Stimulated activated CD8-positive, alpha-beta memory T cell treated with anti-CD3 and anti-CD28 coated beads, Interleukin-4, amount 100 ng/mL, for 24 hours (primary cell): ENCODE data around the gene RASAL2.

Source experiments
- DNase-seq: peaks from one replicate; pipeline ENCODE4 v3.0.0-alpha.2; 2020; ENCODE audit warnings: low read depth

RASAL2 gene

GRCh38 chr1:178393370-178393769 is 299.5 kb downstream of the RASAL2 start:
- DNase-seq, result no peak

DNA sequence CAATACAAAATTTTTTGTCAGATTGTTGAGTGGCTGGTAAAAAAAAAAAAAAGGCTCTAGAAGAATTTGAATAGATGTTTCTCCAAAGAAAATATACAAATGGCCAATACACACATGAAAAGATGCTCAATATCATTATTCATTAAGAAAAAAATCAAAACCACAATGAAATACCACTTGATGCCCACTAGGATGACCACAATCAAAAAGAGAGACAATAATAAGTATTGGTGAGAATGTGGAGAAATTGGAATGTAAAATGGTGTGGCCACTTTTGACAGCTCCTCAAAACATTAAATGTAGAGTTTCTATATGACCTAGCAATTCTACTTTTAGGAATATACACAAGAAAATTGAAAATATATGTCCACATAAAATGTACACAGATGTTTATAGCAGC is 302.9 kb downstream of the RASAL2 start:
- no peak for DNase-seq

DNA sequence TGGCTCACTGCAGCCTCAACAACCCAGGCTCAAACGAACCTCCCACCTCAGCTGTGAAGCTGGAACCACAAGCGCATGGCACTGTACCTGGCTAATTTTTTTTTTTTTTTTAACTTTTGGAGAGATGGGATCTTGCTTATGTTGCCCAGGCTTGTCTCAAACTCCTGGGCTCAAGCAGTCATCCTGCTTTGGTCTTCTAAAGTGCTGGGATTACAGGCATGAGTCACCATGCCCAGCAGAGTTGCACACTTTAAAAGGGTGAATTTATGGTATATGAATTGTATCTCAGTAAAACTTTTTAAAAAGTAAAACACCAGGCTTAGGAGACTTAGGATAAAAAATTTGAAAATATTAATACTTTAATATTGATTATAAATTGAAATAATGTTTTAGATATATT is 303.8 kb downstream of the RASAL2 start:
- DNase-seq, result no peak

GRCh38 chr1:178399177-178399728 is 305.3 kb downstream of the RASAL2 start:
- no peak for DNase-seq

- no peak for DNase-seq
These were observed 311.2 kb downstream of the RASAL2 start for GRCh38 chr1:178405137-178405536.

- DNase-seq, result no peak
These were observed 313.3 kb downstream of the RASAL2 start for GRCh38 chr1:178407215-178407614.

DNA sequence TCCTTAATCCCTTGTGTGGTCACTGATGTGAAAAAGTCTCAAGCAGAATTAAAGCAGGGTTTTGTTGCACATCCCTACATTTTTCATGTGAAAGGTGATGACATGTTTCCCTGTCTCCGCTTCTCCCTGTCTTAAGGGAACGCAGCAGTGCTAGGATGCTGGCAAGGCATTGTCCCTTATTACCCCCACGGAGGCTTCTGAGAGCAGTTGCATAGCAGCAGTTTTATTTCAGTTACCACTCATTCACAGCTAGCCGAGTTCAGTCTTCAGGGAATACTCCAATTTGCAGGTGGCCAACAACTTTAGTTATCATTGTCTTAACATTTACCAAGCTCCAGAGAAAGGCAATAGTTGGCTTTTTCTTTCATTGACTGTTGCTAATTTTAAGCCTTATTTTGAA is 313.8 kb downstream of the RASAL2 start:
- DNase-seq, result no peak

DNA sequence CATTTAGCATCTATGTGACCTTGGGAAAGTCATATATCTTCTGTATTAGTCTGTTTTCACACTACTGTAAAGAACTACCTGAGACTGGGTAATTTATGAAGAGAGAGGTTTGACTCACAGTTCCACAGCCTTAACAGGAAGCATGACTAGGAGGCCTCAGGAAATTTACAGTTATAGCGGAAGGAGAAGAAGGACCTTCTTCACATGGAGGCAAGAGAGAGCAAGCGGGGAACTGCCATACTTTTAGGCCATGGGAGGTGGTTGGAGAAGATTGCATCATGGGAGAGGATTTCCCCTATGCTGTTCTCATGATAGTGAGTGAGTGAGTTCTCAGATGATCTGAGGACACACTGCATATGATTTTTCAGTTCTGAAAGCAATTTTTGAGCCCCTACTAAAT is 315.0 kb downstream of the RASAL2 start:
- DNase-seq, result no peak

DNA sequence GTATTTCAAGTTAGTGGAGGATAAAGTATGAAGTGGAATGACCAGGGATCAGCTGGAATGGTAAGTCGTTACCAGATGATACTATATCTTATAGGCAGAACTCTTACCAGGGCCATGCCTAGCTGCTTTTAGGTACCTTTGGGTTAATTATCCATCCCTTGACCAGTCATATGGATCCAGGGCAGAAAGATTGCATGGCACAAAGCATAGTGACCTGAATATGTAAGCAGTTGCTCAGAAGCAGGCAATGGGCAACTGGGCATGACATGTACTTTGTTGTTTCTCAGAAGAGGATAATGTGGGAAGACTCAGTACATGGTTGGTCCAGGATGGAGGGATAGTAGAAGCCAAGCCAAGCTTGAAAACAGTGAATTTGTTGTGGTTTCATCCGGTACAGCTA is 315.6 kb downstream of the RASAL2 start:
- DNase-seq, result no peak

- DNase-seq, result no peak
These were observed 318.0 kb downstream of the RASAL2 start for GRCh38 chr1:178411756-178412399.

DNA sequence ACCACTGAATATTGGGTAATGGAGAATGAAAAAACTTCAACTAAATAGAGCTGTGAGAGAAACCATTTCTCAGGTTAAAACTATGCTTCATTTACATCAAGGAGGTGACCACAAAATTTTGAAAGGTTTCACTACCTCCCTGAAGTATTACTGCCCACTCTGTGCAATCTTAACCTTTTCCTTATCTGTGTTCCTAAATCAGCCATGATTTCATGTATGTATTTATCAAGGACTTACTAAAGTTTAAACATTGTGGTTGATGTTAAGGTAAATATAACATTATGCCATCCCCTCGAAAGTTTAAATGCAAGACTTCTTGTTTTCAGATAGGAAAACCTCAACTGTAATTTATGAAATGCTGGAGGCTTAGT is 318.5 kb downstream of the RASAL2 start:
- no peak for DNase-seq

DNA sequence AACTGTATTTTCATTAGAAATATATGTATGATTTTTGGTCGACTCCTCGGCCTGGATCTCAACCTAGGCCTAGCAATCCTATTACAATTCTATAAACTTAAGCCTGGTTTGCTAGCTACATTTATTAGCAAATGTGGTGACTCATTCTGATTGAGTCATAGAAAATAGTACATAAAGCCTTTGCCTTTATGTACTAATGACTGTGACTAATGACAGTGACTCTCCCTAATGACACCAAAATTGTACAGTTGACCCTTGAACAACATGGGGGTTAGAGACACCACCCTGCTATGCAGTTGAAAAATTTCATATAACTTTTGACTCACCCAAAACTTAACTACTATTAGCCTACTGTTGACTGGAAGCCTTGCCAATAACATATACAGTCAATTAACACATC is 324.0 kb downstream of the RASAL2 start:
- no peak for DNase-seq

DNA sequence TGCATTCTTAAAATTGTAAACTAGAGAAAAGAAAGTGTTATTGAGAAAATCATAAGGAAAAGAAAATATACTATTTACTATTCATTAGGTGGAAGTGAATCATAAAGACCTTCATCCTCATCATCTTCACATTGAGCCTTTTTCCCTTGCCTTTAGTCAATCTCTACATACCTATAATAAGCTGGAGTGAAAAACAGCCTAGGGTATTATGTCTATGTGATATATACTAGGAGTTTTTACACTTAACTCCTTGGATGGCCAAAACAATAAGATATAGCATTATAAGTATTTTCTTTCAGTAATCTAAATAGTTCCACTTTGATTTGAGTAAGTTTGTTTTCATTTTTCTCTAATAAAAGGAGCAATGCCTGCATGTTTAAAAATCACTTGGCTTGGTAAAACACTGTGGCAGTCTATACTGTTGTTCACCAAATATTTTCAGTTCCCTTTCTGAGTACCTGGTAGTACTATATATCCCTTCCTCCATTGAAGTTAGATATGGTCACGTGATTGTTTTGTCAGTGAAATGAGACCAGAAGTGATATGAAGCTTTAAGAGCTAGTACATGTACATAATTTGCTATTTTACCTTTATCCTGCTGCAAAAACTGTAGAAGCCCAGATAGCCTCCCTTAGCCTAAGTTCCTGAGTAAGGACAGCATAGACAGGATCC is 324.5 kb downstream of the RASAL2 start:
- no peak for DNase-seq

GRCh38 chr1:178434360-178434759 is 340.5 kb downstream of the RASAL2 start:
- DNase-seq, result no peak

DNA sequence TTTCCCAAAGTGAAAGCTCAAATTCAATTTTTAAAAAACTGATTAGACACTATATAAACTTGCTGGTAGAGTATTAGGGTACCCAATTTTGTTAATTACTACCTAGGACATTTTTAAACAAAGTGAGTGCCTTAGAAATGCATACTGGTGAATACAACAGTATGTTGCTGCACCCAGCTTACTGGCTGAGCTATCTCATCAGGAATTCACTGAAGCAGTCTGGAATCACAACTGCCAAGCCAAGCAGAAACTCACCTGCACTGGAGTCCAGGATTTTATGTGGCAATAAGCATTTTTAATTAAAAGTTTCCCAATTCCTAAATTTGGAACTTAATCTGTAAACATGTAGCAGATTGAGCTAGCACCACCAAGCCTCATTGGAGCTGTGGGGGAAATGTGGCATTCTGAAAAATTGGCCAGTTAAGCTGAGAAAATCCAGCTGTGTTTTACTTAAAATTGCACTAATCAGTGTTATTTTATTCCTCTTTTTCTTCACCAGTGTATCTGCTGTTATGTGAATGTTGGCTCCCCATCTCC is 341.1 kb downstream of the RASAL2 start:
- DNase-seq, result no peak

DNA sequence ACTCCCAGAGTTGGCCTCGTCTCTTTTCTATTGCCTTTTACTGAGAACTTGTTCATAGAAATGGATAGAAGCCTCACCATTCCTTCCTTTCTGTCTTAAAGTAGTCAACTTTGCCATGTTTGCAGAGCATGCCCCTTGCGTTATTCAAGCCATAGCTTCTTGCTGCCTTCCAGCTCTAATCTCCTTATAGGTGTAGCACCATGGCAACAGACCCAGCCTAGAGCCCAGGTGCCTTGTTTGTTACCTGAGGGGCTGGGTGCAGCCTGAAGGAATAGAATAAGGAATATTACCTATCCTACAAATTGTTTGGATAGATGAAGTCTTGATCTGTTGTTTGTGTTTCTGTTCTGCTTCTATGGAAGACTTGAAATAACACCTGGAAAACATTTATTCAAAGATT is 343.0 kb downstream of the RASAL2 start:
- no peak for DNase-seq

DNA sequence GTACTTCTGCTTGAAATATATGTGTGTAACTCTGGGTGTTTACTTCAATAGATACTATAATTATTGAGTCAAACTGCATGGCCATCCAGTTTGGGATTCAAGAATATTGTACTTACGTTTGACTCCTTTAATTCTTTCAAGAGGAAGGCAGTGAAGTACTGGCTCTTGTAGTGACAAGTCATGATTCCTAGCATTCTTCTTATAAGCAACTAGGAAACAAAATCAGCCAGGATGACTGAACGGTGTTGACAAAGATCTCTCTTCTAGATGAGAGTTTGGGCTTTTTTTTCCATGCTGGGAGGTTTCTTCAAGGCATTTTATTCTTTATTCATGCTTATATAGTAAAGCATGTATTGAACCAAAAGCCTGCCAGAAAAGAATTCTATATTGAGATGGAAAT is 344.5 kb downstream of the RASAL2 start:
- DNase-seq, result no peak

DNA sequence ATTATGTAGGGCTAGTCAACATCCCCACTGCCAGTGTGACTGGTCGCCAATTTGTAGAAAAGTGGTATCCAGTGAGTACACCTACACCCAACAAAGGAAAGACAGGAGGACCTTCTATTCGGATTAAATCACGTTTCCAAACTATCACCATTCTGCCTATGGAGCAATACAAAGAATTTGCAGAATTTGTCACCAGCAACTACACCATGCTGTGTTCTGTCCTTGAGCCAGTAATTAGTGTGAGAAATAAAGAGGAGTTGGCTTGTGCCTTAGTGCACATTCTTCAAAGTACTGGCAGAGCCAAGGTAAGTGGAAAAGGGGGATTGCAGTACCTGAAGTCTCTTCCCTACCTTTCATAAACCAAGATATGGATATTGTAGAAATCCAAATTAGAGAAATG is 349.0 kb downstream of the RASAL2 start:
- DNase-seq, result no peak

DNA sequence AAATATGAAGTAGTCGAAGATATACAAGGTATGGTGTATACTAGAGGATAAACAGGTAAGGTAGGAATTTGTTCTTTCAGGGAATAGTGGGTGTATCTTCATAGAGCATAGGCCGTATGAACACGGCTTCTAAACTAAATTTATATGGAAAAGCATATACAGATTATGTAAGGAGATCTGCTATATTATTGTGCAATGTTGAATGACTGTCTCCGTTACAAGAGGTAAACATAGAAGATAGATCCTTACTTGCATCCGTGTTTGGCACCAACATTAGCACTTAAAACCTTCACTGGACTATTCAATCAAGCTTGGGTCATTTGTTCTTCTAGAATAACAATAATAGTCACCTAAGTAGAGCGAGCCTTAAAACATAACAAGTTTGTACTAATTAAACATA is 357.0 kb downstream of the RASAL2 start:
- no peak for DNase-seq

GRCh38 chr1:178451529-178451928 is 357.6 kb downstream of the RASAL2 start:
- DNase-seq, result no peak

DNA sequence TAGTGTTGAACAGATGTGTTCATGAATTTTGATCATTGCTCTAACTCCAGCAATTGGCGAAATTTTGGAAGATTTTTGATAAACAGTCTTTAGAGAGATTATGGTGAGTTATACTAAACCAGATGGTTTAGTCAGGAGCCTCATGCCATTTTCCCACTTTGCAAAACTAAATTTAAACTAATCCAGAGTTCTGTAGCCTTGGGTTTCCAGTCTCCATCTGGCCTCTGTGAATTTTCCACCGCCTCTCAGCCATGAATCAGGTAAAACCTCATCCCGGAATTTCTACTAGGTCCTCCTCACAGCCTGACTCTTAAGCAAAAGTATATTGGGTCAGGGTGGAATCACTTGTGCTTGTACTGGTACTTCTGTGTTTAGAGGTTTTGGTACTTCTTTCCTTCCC is 358.1 kb downstream of the RASAL2 start:
- no peak for DNase-seq

DNA sequence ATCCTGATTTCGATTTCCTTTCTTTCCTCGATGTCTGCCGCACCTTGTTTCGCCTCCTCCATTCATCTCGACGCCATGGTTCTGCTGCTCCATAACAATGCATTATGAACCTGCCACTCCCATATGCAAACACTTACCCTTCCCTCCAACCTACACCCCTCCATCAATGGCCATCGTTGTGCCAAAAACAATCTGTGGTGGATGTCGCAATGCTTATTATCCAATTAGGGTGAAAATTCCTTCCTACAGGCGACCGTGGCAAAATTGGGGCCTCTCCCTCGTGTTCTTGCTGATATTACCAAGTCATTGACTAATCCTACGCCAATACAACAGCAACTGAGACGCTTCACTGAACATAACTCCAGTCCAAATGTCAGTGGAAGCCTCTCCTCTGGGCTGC is 362.6 kb downstream of the RASAL2 start:
- DNase-seq, result no peak

GRCh38 chr1:178457651-178458050 is 363.7 kb downstream of the RASAL2 start:
- no peak for DNase-seq

DNA sequence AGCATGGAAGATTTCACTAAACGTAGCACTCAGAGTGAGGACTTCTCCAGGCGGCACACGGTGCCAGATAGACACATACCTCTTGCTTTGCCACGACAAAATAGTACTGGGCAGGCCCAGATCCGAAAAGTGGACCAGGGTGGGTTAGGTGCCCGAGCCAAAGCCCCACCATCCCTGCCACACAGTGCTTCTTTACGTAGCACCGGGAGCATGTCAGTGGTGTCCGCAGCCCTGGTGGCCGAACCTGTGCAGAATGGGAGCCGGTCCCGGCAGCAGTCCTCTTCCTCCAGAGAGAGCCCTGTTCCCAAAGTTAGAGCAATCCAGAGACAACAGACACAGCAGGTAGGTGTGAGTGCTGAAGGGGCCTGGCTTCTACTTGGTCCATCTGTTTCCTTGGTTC is 364.3 kb downstream of the RASAL2 start:
- no peak for DNase-seq
